GM23338 (cell line): ENCODE results near the gene OR4D5. TPM values are rescaled to one million over a fixed set of nuclear protein-coding genes. Genes with fewer than 3 reads are reported as not detected.

Source experiments
- ATAC-seq: fragments of 200-7000 bp; cut with Tn5 transposase; 3 replicates; pipeline ENCODE4 v1.9.1; 2020
- DNase-seq: peaks from one replicate; pipeline ENCODE4 v3.0.0-alpha.2; 2015; ENCODE audit warnings: low spot score
- H2AFZ ChIP-seq: fragments of 200-600 bp; sonication (generic); 2 replicates; pipeline ENCODE4 v1.8.0; 2016; ENCODE audit warnings: antibody characterized with exemption, mild to moderate bottlenecking, moderate library complexity
- H3F3A ChIP-seq: fragments of 200-600 bp; sonication (generic); replicated peaks from 2 replicates; pipeline ENCODE4 v1.8.0; 2017; ENCODE audit warnings: antibody characterized with exemption, mixed run types, low read depth
- H3K27ac ChIP-seq: fragments of 200-600 bp; sonication (generic); 2 replicates; pipeline ENCODE4 v1.6.1; 2016; ENCODE audit warnings: low read depth
- H3K27me3 ChIP-seq: fragments of 200-600 bp; sonication (generic); 2 replicates; pipeline ENCODE4 v1.8.0; 2016; ENCODE audit warnings: mild to moderate bottlenecking, mixed run types, moderate library complexity; ENCODE audit not compliant: insufficient read depth
- H3K36me3 ChIP-seq: fragments of 200-600 bp; sonication (generic); 2 replicates; pipeline ENCODE4 v1.8.0; 2016; ENCODE audit warnings: mild to moderate bottlenecking; ENCODE audit not compliant: insufficient read depth
- H3K4me1 ChIP-seq: fragments of 200-600 bp; sonication (generic); 2 replicates; pipeline ENCODE4 v1.8.0; 2016; ENCODE audit warnings: mild to moderate bottlenecking, moderate library complexity; ENCODE audit not compliant: insufficient read depth
- H3K4me2 ChIP-seq: fragments of 200-600 bp; sonication (generic); 2 replicates; pipeline ENCODE4 v1.7.1; 2017; ENCODE audit warnings: mixed run types
- H3K4me3 ChIP-seq: fragments of 200-600 bp; sonication (generic); 2 replicates; pipeline ENCODE4 v1.6.1; 2016; ENCODE audit warnings: mixed run types
- H3K79me2 ChIP-seq: fragments of 200-600 bp; sonication (generic); replicated peaks from 2 replicates; pipeline ENCODE4 v1.8.0; 2017; ENCODE audit warnings: mild to moderate bottlenecking; ENCODE audit not compliant: insufficient read depth
- H3K9me2 ChIP-seq: fragments of 200-600 bp; sonication (generic); 2 replicates; pipeline ENCODE4 v1.8.0; 2017; ENCODE audit not compliant: insufficient read depth
- H4K20me1 ChIP-seq: fragments of 200-600 bp; sonication (generic); replicated peaks from 2 replicates; pipeline ENCODE4 v1.8.0; 2017; ENCODE audit warnings: mild to moderate bottlenecking; ENCODE audit not compliant: insufficient read depth
- H3K27ac Mint-ChIP-seq: 2 replicates; pipeline ENCODE4 v1.8.0; 2020; ENCODE audit warnings: inconsistent platforms, mild to moderate bottlenecking, moderate library complexity, mixed read lengths
- H3K27me3 Mint-ChIP-seq: 3 replicates; pipeline ENCODE4 v1.8.0; 2022; ENCODE audit warnings: low read depth, mild to moderate bottlenecking, moderate library complexity, mixed read lengths, inconsistent platforms; ENCODE audit not compliant: insufficient read depth, poor library complexity
- H3K36me3 Mint-ChIP-seq: 3 replicates; pipeline ENCODE4 v1.8.0; 2021; ENCODE audit warnings: low read depth, mild to moderate bottlenecking, inconsistent platforms, moderate library complexity, mixed read lengths
- H3K4me1 Mint-ChIP-seq: 3 replicates; pipeline ENCODE4 v1.8.0; 2020; ENCODE audit warnings: mild to moderate bottlenecking, inconsistent platforms, mixed read lengths
- H3K4me3 Mint-ChIP-seq: 3 replicates; pipeline ENCODE4 v1.8.0; 2021; ENCODE audit warnings: moderate library complexity, mild to moderate bottlenecking, inconsistent platforms, mixed read lengths
- H3K9me3 Mint-ChIP-seq: 3 replicates; pipeline ENCODE4 v1.8.0; 2020; ENCODE audit warnings: moderate library complexity, mild to moderate bottlenecking, inconsistent platforms, mixed read lengths
- CREB1 ChIP-seq: fragments of 250-450 bp; sonication (Bioruptor Pico); IDR thresholded peaks from 2 replicates; pipeline ENCODE4 v1.5.0; 2020; ENCODE audit warnings: low read depth, mild to moderate bottlenecking, moderate library complexity
- EZH2 ChIP-seq: fragments of 200-600 bp; sonication (generic); IDR thresholded peaks from one replicate; pipeline ENCODE4 v1.8.0; 2017; ENCODE audit warnings: antibody characterized with exemption, mild to moderate bottlenecking, low read depth; ENCODE audit not compliant: unreplicated experiment
- EZH2phosphoT487 ChIP-seq: fragments of 200-600 bp; sonication (generic); IDR thresholded peaks from one replicate; pipeline ENCODE4 v1.8.1; 2018; ENCODE audit warnings: antibody characterized with exemption; ENCODE audit not compliant: unreplicated experiment
- JUNB ChIP-seq: IDR thresholded peaks from one replicate; pipeline ENCODE4 v1.6.1; 2016; ENCODE audit warnings: antibody characterized with exemption; ENCODE audit not compliant: unreplicated experiment
- NANOG ChIP-seq: IDR thresholded peaks from 2 replicates; pipeline ENCODE4 v1.6.1; 2016; ENCODE audit warnings: antibody characterized with exemption, borderline replicate concordance
- STAT1 ChIP-seq: IDR thresholded peaks from one replicate; pipeline ENCODE4 v1.6.1; 2016; ENCODE audit warnings: antibody characterized with exemption; ENCODE audit not compliant: unreplicated experiment
- ZNF114 ChIP-seq: fragments of 250-450 bp; sonication (Bioruptor Pico); IDR thresholded peaks from 2 replicates; pipeline ENCODE4 v1.5.0; 2020; ENCODE audit warnings: mild to moderate bottlenecking, moderate library complexity
- ZNF331 ChIP-seq: fragments of 250-450 bp; sonication (Bioruptor Pico); IDR thresholded peaks from 2 replicates; pipeline ENCODE4 v1.5.0; 2020; ENCODE audit warnings: low read depth, mild to moderate bottlenecking, moderate library complexity
- ZNF462 ChIP-seq: fragments of 250-450 bp; sonication (Bioruptor Pico); IDR thresholded peaks from 2 replicates; pipeline ENCODE4 v1.5.0; 2020; ENCODE audit warnings: mild to moderate bottlenecking, moderate library complexity
- polyA plus RNA-seq: library from polyadenylated mRNA; unstranded; fragments of >200 nt; fragmentation: Nextera tagmentation; extraction: Ambion mirVana; gene quantifications from 2 replicates; pipeline ENCODE4 v1.2.1, GENCODE V29; 2016
- total RNA-seq: library from RNA; depleted of rRNA; stranded (reverse); fragments of >200 nt; shearing (Covaris generic); gene quantifications from 2 replicates; pipeline ENCODE4 v1.2.3, GENCODE V29; 2014
- TF ChIP-seq, protein P1 (sequence below): IDR thresholded peaks from one replicate; pipeline ENCODE4 v1.6.1; 2018; ENCODE audit warnings: antibody characterized with exemption; ENCODE audit not compliant: unreplicated experiment
- TF ChIP-seq, protein P2 (sequence below), 2 experiments: fragments of 200-600 bp in 1 of 2; sonication (generic) in 1 of 2; conservative IDR thresholded peaks; 2 replicates each; pipeline versions ENCODE4 v1.5.1 to v1.6.1; 2016 to 2017; ENCODE audit warnings: antibody characterized with exemption in 2 of 2, low read depth in 2 of 2, mild to moderate bottlenecking in 2 of 2, moderate library complexity in 1 of 2

OR4D5 gene
- total and polyA plus RNA-seq, 2 experiments from 2014 or later = not detected

DNA sequence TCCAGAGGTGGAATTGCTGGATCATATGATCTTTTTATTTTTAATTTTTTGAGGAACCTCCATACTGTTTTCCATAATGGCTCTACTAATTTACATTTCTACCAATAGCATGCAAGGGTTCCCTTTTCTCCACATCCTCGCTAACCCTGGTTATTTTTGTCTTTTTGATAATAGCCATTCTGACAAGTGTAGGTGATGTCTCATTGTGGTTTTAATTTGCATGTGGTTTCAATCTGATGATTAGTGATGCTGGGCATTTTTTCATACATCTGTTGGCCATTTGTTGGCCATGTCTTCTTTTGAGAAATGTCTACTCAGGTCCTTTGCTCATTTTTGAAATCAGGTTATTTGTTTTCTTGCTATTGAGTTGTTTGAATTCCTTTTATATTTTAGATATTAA lies 15.4 kb upstream of the OR4D5 start:
- Mint-ChIP-seq H3K4me3 (no peak overlapping the region), H3K27ac (no peak overlapping the region), H3K4me1 (no peaks in the 10 kb centered on the region), H3K36me3 (no peaks in the 10 kb centered on the region), H3K9me3 (no peaks in the 10 kb centered on the region), H3K27me3 (peaks cover 3% of the 10 kb centered on the region)
- Histone ChIP-seq H3K4me1 (no peaks in the 10 kb centered on the region), H3K4me2 (no peak overlapping the region), H2AFZ (peak overlapping the region; percentile 11; the same call in 1 of the 2 replicates), H3K79me2 (no peaks in the 10 kb centered on the region), H4K20me1 (no peaks in the 10 kb centered on the region), H3F3A (no peaks in the 10 kb centered on the region), H3K36me3 (no peaks in the 10 kb centered on the region), H3K9me2 (no peaks in the 10 kb centered on the region), H3K4me3 (no peak overlapping the region), H3K27me3 (no peaks in the 10 kb centered on the region), H3K27ac (no peak overlapping the region)
- TF ChIP-seq ZNF462 (CRISPR knock-in tag) = no peak
- TF ChIP-seq, protein P1, sequence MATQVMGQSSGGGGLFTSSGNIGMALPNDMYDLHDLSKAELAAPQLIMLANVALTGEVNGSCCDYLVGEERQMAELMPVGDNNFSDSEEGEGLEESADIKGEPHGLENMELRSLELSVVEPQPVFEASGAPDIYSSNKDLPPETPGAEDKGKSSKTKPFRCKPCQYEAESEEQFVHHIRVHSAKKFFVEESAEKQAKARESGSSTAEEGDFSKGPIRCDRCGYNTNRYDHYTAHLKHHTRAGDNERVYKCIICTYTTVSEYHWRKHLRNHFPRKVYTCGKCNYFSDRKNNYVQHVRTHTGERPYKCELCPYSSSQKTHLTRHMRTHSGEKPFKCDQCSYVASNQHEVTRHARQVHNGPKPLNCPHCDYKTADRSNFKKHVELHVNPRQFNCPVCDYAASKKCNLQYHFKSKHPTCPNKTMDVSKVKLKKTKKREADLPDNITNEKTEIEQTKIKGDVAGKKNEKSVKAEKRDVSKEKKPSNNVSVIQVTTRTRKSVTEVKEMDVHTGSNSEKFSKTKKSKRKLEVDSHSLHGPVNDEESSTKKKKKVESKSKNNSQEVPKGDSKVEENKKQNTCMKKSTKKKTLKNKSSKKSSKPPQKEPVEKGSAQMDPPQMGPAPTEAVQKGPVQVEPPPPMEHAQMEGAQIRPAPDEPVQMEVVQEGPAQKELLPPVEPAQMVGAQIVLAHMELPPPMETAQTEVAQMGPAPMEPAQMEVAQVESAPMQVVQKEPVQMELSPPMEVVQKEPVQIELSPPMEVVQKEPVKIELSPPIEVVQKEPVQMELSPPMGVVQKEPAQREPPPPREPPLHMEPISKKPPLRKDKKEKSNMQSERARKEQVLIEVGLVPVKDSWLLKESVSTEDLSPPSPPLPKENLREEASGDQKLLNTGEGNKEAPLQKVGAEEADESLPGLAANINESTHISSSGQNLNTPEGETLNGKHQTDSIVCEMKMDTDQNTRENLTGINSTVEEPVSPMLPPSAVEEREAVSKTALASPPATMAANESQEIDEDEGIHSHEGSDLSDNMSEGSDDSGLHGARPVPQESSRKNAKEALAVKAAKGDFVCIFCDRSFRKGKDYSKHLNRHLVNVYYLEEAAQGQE = no peak
- TF ChIP-seq EZH2 = no peak
- no peak for TF ChIP-seq ZNF114
- TF ChIP-seq, protein P2, sequence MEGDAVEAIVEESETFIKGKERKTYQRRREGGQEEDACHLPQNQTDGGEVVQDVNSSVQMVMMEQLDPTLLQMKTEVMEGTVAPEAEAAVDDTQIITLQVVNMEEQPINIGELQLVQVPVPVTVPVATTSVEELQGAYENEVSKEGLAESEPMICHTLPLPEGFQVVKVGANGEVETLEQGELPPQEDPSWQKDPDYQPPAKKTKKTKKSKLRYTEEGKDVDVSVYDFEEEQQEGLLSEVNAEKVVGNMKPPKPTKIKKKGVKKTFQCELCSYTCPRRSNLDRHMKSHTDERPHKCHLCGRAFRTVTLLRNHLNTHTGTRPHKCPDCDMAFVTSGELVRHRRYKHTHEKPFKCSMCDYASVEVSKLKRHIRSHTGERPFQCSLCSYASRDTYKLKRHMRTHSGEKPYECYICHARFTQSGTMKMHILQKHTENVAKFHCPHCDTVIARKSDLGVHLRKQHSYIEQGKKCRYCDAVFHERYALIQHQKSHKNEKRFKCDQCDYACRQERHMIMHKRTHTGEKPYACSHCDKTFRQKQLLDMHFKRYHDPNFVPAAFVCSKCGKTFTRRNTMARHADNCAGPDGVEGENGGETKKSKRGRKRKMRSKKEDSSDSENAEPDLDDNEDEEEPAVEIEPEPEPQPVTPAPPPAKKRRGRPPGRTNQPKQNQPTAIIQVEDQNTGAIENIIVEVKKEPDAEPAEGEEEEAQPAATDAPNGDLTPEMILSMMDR (conservative IDR thresholded peaks at IDR 0.05; ENCODE audit: low read depth in 2 of 2) = no peak
- no peak for TF ChIP-seq JUNB
- TF ChIP-seq CREB1 (CRISPR knock-in tag) = no peak
- TF ChIP-seq STAT1 = no peak
- TF ChIP-seq EZH2phosphoT487 = no peak
- TF ChIP-seq ZNF331 (CRISPR knock-in tag) = no peak
- TF ChIP-seq NANOG = no peak
- DNase-seq (no peak), ATAC-seq (no peak)
